Ramos (cell line): ENCODE data around the gene MED20.

Source experiments
- in situ Hi-C: fragments of 300-500 bp; cut with MboI; formaldehyde crosslinking; loops from one replicate; pipeline ENCODE4 v1.14.3; 2022; ENCODE audit warnings: low sequenced_read_pairs; ENCODE audit not compliant: unreplicated experiment

MED20 gene

DNA sequence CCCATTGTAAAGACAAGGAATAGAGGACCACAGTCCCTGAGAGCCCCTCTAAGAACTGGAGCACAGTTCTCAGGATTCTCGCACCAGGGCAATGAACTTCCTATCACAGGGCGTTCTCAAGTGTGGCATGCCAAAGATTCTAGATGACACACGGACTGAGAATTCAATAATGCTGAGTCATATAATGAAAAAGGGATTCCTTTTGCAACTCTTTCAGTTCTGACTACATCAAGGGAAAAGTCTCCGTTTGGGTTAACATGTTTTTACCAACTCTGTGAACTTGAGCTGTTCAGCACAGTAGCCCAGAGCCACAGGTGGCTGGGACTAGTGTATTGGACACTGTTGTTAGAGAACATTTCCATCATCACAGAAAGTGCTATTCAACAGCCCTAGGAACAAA is 3.4 kb downstream of the MED20 start:
- in situ Hi-C loops: no loop called here

DNA sequence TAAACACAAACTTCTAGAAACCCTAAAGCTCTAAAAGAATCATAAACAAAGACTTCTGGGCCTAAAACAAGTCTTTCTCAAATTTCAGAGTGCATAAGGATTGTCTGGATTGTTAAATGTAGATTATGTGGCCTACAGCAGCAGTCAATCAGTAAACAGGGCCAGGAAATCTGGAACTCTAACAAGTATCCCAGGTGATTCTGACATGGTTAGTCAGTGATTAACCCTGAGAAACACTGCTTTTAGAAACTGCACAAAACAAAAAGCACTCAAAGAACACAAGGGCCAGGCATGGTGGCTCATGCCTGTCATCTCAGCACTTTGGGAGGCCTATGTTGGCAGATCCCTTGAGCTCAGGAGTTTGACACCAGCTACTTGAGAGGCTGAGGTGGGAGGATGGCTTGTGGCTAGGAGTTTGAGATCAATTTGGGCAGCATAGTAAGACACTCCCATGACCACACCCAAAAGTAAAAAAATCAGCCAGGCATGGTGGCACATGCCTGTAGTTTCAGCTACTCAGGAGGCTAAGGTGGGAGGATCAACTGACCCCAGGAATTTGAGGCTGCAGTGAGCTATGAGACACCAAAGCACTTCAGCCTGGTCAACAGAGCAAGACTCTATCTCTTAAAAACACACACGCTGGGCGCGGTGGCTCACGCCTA is 5.9 kb downstream of the MED20 start:
- in situ Hi-C loops: no loop called here

DNA sequence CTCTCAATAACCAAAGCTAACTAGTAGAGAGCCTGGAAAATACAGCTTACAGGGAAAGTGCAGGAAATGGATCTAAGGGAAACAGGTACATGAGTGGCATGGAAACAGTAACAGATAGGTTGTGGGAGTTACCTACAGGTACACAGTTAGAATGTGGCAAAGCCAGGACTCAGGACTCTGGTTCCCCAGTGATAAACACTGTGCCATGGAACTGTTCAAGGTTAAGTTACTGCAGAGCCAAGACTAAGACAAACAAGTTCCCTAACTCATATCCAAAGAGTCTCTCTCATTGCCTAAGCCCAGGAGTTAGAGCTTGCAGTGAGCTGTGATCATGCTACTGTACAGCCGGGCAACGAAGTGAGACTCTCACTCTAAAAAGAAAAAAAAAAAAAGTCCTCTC is 6.6 kb downstream of the MED20 start:
- in situ Hi-C loops: no loop called here

DNA sequence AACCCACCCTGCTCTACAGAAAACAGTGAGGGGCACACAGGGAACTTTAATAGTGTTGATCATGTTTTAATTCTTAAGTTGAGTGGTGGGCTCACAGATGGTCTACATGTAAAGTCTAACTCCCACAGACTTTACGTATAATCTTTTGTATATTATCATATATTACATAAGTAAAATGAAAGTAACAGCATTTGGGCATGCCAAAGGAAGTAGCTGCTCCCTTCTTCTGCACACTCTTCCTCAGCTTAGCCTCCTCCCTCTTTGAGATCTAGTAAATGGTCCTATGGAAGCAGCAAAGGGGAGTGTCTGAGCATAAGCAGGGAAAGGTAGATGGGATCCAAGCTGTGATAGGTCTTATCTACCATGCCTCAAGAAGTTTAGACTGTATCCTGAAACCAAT is 11.2 kb downstream of the MED20 start:
- in situ Hi-C loops: no loop called here

DNA sequence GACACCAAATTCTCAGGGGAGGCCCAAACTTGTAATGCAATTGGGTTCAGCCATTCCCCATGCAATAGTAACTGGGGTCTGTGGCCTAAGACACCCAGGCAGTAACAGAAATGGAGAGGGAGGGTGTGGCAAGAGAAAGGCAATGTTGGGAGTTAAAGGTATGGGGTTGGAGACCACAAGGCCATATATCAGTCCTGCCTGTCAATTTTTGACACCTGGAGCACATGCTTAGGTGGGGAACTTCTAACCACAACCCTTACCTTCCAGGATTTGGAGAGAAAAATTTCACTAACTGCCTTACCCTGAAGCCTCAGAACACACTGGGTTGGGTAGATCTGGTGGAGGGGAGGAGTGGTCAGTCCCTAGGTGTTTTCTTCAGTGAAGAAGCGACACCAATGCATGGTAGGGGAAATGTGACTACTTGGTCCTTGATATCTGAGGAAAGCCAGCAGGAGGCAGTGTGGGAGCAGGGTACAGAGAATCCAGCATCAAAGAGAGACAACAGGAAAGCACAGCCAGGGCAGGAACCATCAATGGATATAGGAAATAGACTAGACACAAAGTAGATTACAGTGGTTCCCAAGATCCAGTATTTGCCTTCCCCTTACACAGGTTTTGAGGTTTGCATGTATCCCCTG is 18.9 kb downstream of the MED20 start:
- in situ Hi-C loops: no loop called here

DNA sequence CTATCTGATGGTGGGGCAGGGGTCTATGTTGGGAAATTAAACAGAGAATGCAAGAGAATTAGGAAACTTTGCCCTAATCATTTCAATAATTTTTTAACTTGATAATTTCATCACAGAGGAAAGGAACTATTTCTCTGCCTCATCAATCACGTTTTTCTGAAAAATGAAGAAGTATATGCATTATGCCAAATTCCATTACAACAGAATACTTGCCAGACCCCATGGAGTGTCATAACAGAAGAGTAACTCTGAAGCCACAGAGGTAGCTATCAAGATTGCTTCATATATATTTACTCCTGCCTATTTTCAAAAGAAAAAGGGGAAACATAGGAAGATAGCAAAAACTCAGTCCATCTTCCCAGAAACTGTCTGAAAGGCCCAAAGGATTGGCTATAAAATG is 20.1 kb downstream of the MED20 start:
- in situ Hi-C loops: no loop called here

DNA sequence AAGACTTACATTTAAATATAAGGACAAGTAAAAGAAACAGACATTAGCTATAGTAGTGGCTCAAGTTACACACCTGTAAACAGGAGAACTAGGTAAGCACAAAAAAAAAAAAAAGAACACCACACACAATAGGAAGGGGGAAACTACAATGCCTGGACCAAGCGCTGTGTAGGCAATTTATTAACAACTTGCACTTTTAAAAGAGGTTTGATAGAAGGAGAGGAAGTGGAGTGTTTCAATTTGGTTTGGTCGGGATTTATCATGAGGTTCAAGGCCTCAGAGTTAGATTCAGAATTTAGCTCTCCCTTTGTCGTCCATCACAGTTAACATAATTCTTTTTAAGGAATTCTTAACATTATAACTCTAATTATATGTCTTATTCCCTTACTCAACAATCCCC is 24.7 kb downstream of the MED20 start:
- in situ Hi-C loops: no loop called here

DNA sequence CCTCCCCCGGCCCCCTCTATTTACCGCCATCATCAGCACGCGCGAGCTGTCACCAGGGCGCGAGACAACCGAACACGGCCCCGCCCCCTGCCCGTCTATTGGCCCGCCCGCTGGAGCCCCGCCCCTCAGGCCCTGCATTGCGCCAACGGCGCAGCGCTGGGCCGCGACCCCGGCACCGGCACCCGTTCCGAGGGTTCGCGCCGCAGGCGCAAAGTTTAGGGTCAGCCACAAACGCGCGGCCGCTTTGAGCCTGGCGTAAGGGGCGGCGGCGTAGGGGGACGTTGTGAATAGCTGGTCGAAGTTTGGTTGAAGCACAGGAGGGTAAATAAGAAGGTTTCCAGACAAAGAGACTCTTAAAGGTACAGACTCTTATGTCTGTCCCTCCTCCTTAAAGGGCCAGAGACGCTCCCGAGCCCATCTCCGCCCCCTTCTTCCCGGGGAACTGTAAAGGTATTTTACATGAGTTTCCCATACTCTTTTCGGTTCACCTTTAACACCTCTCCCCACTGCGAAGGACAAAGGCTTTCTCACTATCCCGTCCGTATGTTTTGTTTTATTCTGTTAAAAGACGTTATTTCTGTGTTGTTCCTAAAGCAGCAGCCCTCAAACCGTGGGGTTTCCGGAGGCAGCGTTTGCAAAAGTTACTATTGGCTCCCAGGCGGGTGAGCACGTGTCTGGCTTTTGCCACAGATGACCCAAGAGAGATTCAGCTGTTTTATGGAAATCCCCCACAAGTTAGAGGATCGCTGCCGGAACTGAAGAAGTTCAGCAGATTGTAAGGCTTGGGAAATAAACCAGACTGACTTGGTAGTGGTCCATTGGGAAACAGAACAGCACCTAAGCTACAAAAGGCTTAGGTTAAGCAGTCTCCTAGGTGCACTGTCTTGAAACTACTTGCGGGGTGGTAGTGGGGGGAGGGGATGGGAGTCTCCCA is 25.4 kb downstream of the MED20 start, which contains the start of gene USP49:
Gene USP49 (minus strand): TSS at position 76 of the 934 bp plus-strand sequence. CDS start 88,392 bp downstream, outside the sequence.
- in situ Hi-C loops: no loop called here

DNA sequence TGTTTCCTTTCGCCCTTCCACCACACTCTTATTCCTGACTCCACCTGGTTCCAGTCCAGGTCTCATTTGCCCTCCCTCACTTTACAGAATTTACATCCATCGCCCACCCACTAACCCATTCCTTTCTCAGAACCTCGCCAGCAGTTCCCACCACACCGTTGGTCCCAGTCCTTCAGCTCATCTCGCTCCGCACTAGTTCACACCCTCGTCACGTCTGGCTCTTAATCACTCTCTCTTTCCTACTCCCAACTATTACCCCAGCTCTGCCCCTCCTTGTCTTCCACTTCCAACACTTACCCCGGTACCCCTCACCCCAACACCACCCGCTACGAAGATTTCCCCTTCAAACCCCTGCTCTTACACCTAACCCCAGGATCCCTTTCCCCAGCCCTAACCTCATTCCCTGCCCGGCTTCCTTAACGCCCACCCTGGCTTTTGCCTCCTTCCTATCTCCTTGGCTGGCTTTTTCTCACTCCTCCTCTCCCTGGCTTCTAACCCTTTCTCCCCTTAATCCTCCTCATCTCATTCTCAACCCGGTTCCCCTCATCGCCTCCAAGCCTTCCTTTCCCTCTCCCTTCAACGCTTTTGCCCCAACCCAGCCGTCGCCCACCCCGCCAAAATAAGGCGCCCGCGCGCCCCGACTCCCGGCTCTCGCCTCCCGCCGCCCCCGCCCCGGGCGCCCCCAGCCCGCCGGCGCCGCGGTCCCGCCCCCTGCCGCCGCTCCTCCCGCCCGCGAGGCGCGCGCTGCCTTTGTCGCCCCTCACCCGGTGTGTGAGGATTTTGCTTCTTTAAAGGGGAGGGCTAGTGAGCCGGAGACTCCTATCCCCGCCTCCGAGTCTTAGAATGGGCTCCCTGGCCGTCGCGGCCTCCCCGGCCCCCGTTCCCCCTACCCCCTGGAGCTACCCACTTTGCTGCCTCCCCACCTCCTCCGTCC is 26.3 kb downstream of the MED20 start:
- in situ Hi-C loops: no loop called here

DNA sequence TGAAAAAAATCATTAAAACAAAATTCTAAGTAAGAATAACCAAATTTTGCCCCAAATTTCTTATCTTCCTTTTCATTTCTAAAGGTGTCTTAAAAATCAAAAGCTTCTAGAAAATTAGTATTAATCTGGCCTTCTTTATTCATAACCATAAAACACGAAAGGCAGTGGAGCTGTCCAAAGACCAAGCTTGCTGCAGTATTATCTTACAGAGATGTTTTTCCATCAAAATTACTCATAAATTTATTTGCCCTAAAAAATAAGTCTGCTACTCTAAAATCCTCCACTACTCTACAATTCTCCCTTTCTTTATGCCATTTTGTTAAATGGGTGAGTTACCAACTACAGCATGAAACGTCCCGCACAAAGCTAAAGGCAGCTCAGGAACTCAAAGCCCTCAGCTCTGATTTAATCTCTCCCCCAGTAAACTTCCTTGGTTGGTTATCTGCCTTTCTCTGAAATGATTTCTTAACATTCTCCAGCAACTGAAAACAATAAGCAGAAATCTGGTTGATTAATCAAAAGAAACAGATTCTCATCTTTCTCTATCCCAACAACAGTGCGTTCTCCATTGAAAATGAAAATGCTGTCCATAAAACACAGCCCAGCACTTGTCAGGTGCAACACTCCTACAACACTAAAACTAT is 27.9 kb downstream of the MED20 start:
- in situ Hi-C loops: no loop called here

DNA sequence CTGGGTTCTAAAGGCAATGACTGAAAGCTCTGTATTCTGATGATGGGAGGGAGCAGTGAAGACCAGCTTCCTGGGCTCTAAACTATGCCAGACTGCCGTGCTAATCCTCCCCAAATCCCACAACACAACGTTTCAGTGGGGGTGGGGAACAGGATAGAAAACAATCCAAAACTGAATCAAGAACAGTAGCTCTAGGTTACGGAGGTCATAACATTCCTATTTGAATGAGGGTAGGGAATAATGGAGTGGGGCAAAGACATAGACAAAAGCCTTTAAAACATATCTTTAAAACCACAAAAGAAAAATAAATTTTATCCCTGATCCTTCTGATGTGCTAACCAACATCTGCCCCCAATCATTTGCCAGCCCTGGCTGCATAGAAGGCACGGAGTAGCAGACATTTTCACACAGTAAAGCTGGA is 33.6 kb downstream of the MED20 start:
- in situ Hi-C loops: no loop called here

DNA sequence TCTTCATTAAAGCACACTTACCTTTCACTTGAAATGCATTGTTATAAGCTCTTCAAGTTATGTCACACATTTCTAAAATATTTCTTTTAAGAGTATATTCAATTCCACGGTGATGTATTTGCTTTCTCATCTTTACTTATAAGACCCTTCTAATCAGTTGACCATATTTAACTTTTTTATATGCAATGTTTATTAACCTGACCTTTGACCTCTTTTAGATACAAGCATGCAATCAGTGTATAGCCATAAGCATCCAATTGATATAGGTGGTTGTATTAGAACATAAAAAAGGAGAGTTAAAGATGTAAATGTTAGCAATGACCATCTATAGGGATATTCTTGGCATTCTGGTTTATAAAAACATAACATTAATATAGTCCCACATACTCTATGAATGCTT is 35.0 kb downstream of the MED20 start:
- in situ Hi-C loops: no loop called here

DNA sequence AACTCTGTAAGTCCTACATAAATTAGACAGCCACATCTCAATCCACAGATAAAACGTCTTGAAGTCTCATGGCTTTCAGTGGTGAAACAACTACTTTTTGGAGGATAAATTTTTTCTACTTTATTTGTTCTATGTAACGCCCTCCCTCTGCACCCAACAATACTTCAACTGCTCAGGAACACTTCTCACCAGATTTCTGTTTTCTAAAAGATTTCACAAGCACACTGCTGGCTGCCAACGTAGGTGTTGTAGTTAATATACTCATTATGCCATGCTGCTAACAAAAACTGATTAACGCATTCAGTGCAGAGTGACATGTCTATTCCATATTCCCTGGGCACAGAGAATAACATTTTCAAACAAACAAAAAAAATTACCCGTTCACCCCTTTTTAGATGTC is 36.0 kb downstream of the MED20 start:
- in situ Hi-C loops: no loop called here

DNA sequence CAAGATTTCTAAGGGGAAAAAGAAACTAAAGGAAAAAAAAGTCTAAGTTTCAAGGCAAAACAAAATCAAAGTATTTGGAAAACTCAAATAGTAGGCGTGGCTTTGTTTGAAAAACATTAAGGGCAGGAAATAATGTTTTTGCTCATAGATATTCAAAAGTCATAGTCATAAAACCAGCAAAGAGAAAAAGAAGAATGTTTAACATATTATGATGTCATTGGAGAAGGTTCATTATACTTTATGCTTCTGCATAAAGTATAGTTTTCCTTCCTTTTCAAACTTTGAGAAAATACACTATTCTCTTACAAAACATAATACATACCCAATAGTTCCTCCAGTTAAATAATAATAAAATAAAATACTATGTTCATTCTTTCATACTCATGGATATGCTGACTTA is 39.4 kb downstream of the MED20 start:
- in situ Hi-C loops: no loop called here

DNA sequence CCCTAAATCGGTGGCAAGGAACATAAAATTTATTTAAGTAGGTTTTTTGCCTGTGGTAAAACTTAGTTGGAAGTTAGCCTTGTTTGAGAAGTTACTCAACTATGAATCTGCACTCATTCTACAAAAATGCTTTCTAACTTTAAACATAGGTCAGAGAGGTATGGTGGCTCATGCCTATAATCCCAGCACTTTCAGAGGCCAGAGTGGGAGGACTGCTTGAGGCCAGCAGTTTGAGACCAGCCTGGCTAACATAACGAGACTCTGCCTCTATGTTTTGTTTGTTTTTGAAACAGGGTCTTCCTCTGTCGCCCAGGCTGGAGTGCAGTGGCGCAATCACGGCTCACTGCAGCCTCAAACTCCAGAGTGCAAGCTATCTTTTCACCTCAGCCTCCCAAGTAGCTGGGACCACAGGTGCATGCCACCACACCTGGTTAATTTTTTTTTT is 42.0 kb downstream of the MED20 start:
- in situ Hi-C loops: no loop called here

DNA sequence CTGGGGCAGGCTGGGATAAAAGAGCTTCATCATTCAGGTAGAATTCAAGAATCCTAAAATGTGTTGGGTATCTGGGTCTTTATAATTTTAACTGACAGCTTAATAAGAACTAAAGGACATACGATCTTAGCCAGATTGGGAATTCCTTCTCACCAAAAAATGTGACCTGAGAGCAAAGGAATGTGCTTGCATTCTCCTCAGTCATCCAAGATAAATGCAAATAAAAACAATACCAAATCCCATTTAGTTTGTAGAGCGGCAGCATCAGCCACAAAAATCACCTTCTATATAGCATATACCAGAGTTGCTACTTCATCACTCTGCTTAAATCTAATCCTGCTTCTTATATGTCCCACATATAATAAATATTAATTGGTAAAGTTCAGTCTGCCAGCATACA is 42.7 kb downstream of the MED20 start:
- in situ Hi-C loops: no loop called here

DNA sequence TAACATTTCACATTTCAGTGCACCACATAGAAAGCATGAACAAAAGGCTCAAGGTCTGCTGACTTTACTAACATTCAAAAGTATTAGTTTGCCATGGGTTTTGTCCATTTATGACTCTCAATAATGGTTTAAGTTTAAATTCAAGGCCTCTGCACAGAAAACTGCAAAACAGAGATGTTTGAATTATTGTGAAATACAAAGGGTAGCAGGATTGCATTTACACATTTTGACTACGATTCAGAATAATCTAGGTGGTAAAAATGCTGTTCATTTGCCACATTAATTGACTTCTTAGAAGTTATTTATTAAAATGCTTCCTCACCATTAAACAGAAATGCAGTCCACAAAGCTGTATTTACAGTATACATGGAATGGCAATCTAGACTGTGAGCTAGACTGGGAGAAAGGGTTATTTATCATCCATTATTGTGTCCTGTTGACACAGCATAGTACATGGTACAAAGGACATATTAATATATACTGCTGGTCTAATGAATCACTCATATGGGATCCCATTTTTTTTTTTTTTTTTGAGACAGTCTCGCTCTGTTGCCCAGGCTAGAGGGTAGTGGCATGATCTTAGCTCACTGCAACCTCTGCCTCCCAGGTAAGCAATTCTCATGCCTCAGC is 43.8 kb downstream of the MED20 start:
- in situ Hi-C loops: no loop called here

DNA sequence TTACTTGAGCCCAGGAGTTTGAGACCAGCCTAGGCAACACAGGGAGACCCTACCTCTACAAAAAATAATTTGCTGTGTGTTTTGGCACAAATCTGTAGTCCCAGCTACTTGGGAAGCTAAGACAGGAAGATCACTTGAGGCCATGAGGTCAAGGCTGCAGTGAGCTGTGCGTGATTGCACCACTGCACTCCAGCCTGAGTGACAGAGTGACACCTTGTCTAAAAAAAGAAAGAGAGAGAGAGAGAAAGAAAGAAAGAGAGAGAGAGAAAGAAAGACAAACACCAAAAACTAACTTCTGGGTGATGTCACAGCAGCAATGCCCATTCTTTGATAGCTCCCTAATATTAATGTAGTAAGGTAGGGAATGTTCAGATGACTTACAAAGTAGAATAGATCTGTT is 46.2 kb downstream of the MED20 start:
- in situ Hi-C loops: no loop called here

DNA sequence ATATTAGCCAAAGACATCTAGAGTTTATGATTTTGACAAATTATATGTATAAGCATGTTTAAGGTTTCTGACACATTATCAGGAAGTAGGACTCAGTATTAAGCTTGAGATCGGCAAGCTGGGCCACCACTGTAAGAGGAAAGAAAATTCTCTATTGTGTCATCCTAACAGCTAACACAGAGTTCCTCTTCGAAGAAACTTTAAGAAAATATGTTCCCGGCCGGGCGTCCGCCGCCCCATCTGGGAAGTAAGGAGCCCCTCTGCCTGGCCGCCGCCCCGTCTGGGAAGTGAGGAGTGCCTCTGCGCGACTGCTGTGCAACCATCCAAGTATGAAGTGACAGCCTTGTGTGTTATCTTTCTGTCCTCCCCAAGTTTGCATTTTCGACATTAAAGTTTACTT is 48.8 kb downstream of the MED20 start:
- in situ Hi-C loops: no loop called here
